Tibial nerve (tissue), 4 donors: ENCODE results near the gene DAB2. TPM values are rescaled to one million over a fixed set of nuclear protein-coding genes. Genes with fewer than 3 reads are reported as not detected.

Source experiments
- DNase-seq, 2 donors: peaks; one replicate each; pipeline ENCODE4 v3.0.0-alpha.2; 2019; ENCODE audit warnings: low spot score in 2 of 2
- H3K27ac ChIP-seq, 4 donors: fragments of 200-600 bp; sonication (generic) in 3 of 4; one replicate each; pipeline ENCODE4 v1.5.1; 2017 to 2019; ENCODE audit warnings: mild to moderate bottlenecking in 1 of 4
- H3K27me3 ChIP-seq, 2 donors: fragments of 200-600 bp; sonication (generic) in 1 of 2; one replicate each; pipeline versions ENCODE4 v1.5.1 to v1.6.0; 2017 to 2019
- H3K36me3 ChIP-seq, 3 donors: fragments of 200-600 bp; sonication (generic); one replicate each; pipeline ENCODE4 v1.5.1; 2018 to 2019
- H3K4me1 ChIP-seq, 4 donors: fragments of 200-600 bp; sonication (generic) in 3 of 4; one replicate each; pipeline ENCODE4 v1.5.1; 2017 to 2019
- H3K4me3 ChIP-seq, 4 donors: fragments of 200-600 bp; sonication (generic) in 3 of 4; one replicate each; pipeline ENCODE4 v1.5.1; 2017 to 2019; ENCODE audit warnings: mild to moderate bottlenecking in 1 of 4, moderate library complexity in 1 of 4
- H3K9me3 ChIP-seq, 4 donors: fragments of 200-600 bp; sonication (generic) in 3 of 4; one replicate each; pipeline ENCODE4 v1.5.1; 2017 to 2019
- EP300 ChIP-seq, 2 donors: sonication (generic); formaldehyde crosslinking; IDR thresholded peaks; one replicate each; pipeline ENCODE4 v1.6.1; 2017; ENCODE audit warnings: antibody characterized with exemption in 2 of 2, mild to moderate bottlenecking in 1 of 2
- POLR2A ChIP-seq, 2 donors: fragments of 450-650 bp; IDR thresholded peaks; one replicate each; pipeline ENCODE4 v1.6.1; 2017; ENCODE audit warnings: antibody characterized with exemption in 2 of 2, mild to moderate bottlenecking in 2 of 2, moderate library complexity in 2 of 2
- WGBS, 2 donors: methylation state at CpG; one replicate each; pipeline ENCODE4 v1.1.5; 2018; 5-methylcytosine and 5-hydroxymethylcytosine counted together
- total RNA-seq, 4 donors: library from RNA; depleted of rRNA; stranded (reverse); fragments of >200 nt; gene quantifications; one replicate each; pipeline ENCODE4 v1.1.0, GENCODE V29; 2016
- TF ChIP-seq, protein P1 (sequence below), 5 experiments: fragments of 200-600 bp in 3 of 5; fragments of 450-650 bp in 2 of 5; sonication (generic) in 3 of 5; IDR thresholded peaks; one replicate each; pipeline ENCODE4 v1.5.1; 2016 to 2019; ENCODE audit warnings: antibody characterized with exemption in 5 of 5, mild to moderate bottlenecking in 3 of 5, moderate library complexity in 2 of 5

The DAB2 gene
- total RNA-seq, 4 donors from 2014 or later, result 73.6 to 144 (median 115) TPM

DNA sequence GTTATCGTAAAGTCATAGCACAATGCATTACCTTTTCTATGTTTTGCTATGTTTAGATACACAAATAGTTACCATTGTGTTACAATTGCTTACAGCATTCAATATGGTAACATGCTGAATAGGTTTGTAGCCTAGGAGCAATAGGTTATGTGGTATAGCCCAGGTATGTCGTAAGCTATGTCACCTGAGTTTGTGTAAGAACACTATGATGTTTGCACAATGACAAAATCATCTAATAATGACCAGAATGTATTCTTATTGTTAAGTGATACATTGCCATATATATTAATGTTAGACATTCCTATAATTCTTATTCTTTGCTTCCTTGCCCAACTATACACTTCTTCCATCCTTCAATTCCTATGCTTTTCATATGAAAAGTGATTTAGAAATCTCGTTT, 18.2 kb upstream of the DAB2 start:
- TF ChIP-seq POLR2A (IDR thresholded peaks at IDR 0.05), result no peak
- no peak for TF ChIP-seq EP300 (IDR thresholded peaks at IDR 0.05)
- TF ChIP-seq, protein P1, sequence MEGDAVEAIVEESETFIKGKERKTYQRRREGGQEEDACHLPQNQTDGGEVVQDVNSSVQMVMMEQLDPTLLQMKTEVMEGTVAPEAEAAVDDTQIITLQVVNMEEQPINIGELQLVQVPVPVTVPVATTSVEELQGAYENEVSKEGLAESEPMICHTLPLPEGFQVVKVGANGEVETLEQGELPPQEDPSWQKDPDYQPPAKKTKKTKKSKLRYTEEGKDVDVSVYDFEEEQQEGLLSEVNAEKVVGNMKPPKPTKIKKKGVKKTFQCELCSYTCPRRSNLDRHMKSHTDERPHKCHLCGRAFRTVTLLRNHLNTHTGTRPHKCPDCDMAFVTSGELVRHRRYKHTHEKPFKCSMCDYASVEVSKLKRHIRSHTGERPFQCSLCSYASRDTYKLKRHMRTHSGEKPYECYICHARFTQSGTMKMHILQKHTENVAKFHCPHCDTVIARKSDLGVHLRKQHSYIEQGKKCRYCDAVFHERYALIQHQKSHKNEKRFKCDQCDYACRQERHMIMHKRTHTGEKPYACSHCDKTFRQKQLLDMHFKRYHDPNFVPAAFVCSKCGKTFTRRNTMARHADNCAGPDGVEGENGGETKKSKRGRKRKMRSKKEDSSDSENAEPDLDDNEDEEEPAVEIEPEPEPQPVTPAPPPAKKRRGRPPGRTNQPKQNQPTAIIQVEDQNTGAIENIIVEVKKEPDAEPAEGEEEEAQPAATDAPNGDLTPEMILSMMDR (IDR thresholded peaks at IDR 0.05), result no peak
- Histone ChIP-seq H3K4me3 (no peak overlapping the region), H3K27ac (no peak overlapping the region), H3K4me1 (peaks cover 0 to 28% (median 14%) of the 10 kb centered on the region in 4 donors), H3K9me3 (no peaks in the 10 kb centered on the region), H3K27me3 (no peaks in the 10 kb centered on the region), H3K36me3 (no peaks in the 10 kb centered on the region)
- 78 to 96% methylated on average over 3 of the region's 3 CpGs for WGBS, 2 donors
- no peak for DNase-seq

DNA sequence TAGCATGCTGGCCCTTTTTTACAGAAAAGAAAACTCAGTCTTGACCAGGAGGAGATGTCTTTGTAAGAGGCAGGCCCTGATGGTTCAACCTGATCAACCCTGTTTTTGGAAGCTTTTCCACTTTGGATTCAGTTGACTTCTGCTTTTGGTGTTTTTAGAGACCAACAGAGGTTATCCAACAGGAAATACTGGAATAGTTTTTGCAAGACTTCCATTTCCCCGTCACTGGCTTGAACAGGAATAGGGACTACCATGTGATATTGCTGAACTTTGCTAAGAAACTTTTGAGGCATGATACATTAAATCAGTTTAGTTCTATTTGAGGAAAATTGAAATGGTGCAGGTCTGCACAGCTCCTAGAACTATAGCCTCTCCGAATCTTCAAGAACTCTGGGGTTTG, 17.1 kb upstream of the DAB2 start:
- no peaks in the 10 kb centered on the region for H3K27me3 ChIP-seq
- no peak overlapping the region for H3K27ac ChIP-seq
- no peaks in the 10 kb centered on the region for H3K9me3 ChIP-seq
- DNase-seq, result no peak
- H3K4me3 ChIP-seq, result no peak overlapping the region
- 61 to 77% methylated on average over 2 of the region's 2 CpGs for WGBS, 2 donors
- H3K36me3 ChIP-seq, result no peaks in the 10 kb centered on the region
- no peak for TF ChIP-seq POLR2A (IDR thresholded peaks at IDR 0.05)
- peak in 1 of 2 donors; percentile 57 for TF ChIP-seq EP300 (IDR thresholded peaks at IDR 0.05)
- peaks cover 0 to 28% (median 14%) of the 10 kb centered on the region in 4 donors for H3K4me1 ChIP-seq

DNA sequence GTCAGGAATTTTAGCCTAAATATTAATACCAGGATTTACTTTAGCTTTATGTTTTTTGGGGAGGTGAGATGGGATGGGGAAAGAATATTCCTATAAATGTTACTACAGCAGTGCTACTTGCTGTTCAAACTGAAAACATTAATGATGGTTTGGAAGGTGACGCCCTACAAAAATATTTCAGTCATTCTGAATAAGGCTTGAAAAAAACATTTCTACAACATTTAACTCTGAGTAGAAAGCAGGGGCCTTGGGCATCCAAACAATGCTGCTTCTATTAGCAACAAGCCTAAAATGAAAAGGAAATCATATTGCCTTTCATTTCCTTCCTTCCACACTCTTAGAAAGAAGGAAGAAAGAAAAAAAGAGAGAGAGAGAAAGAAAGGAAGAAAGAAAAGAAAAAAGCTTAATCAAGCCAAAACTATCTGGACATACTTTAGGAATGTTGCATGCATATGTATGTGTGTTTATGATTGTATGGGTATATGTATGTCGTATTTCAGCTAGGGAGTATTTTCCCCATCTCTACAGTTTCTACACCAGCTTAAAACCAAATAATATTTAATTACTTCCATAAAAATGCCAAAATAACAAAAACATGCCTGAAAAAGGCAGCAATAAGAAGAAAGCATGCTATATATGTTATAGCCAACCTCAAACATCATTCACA, 16.3 kb upstream of the DAB2 start:
- DNase-seq, result no peak
- Histone ChIP-seq H3K27ac (peak overlapping the region in 2 of 4 donors; percentile 0 to 68), H3K4me3 (no peak overlapping the region), H3K36me3 (no peaks in the 10 kb centered on the region), H3K4me1 (peaks cover 0 to 28% (median 14%) of the 10 kb centered on the region in 4 donors), H3K9me3 (no peaks in the 10 kb centered on the region), H3K27me3 (no peaks in the 10 kb centered on the region)
- 32 to 35% methylated on average over 2 of the region's 2 CpGs for WGBS, 2 donors
- no peak for TF ChIP-seq POLR2A (IDR thresholded peaks at IDR 0.05)
- no peak for TF ChIP-seq EP300 (IDR thresholded peaks at IDR 0.05)
- TF ChIP-seq, protein P1 (IDR thresholded peaks at IDR 0.05), result no peak

DNA sequence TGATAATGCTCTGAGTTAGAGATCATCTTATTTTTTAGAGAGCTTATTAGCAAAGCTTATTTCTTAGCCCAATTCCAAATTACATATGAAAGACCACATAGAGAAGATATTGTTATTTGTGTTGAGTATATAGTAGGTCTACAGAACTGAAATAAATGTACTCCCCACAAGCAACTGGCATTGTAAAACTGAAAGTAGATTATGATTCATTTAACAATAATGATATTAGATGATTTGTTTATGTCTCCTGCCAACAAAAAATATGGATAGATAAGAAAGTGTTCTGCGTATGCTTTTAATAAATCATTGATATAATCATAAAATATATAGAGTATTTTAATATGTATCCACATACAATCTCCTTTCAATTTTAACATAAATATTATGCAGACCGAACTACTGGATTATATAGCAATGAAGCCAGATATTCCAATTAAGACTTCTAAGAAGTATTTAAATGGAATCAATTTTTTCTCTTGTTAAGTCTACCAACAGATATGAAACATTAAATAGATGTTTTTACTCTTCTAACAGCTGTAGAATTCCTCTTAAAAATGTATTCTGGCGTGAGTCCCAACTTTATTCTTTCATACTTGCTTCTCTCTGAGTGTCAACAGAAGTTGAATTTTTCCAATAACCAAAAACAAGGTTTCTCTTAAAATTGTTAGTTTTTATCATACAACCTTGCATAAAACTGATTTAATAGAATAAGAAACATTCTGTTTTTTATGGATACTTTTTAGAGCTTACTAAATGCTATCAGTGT, 15.6 kb upstream of the DAB2 start:
- DNase-seq, result no peak
- H3K36me3 ChIP-seq, result no peaks in the 10 kb centered on the region
- no peaks in the 10 kb centered on the region for H3K9me3 ChIP-seq
- WGBS, 2 donors, result 63 to 70% methylated on average over 3 of the region's 3 CpGs
- peaks cover 0 to 28% (median 14%) of the 10 kb centered on the region in 4 donors for H3K4me1 ChIP-seq
- peak overlapping the region in 2 of 4 donors; percentile 0 to 68 for H3K27ac ChIP-seq
- no peak overlapping the region for H3K4me3 ChIP-seq
- no peaks in the 10 kb centered on the region for H3K27me3 ChIP-seq
- TF ChIP-seq EP300 (IDR thresholded peaks at IDR 0.05) (no peak), POLR2A (IDR thresholded peaks at IDR 0.05) (no peak)
- TF ChIP-seq, protein P1 (IDR thresholded peaks at IDR 0.05), result no peak

DNA sequence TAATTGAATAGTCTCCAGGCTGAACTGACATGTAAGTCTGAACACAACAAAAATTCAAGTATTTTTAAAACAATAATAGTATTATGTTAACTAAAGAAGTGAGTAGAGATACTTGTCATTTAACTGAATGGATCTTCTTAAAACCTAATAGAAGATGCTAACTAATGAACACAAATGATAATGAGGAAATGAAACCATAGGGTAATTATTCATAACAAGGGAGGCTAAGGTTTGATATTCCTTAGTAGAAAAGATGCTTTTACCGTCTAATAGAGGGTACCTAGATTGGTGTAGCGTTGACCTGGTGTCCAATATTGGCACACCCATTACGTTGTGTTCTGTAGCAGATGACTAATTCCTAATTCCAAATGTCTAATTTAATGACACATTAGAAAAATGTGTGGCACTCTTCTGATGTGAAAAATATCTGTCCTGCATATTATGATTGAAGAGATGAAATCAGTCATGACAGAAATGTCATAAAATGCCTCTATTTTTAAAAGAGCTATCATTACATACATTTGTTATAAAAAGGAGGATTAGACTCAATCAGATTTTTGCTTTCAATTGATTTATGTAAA, 14.9 kb upstream of the DAB2 start:
- Histone ChIP-seq H3K27me3 (no peaks in the 10 kb centered on the region), H3K9me3 (no peaks in the 10 kb centered on the region), H3K4me3 (no peak overlapping the region), H3K36me3 (no peaks in the 10 kb centered on the region), H3K4me1 (peaks cover 0 to 28% (median 14%) of the 10 kb centered on the region in 4 donors), H3K27ac (peak overlapping the region in 1 of 4 donors; percentile 0)
- WGBS, 2 donors, result 85 to 90% methylated on average over 3 of the region's 3 CpGs
- DNase-seq, result no peak
- TF ChIP-seq, protein P1 (IDR thresholded peaks at IDR 0.05), result no peak
- TF ChIP-seq EP300 (IDR thresholded peaks at IDR 0.05) (no peak), POLR2A (IDR thresholded peaks at IDR 0.05) (no peak)
